Naive thymus-derived CD8-positive, alpha-beta T cell (primary cell): ENCODE data around the gene HMGN1. TPM values are rescaled to one million over a fixed set of nuclear protein-coding genes. Genes with fewer than 3 reads are reported as not detected.

Source experiments
- ATAC-seq, 2 donors: fragments of 150-1000 bp; cut with Tn5 transposase in 1 of 2; sonication (Bioruptor Pico), chemical (Tn5 transposase) in 1 of 2; 1 replicate in 1 of 2; 2 replicates in 1 of 2; pipeline ENCODE4 v1.10.0; 2021; ENCODE audit warnings: mild to moderate bottlenecking in 2 of 2, moderate library complexity in 2 of 2
- POLR2A ChIA-PET: fragments of 350-600 bp; sonication (Branson Sonifier 250); formaldehyde crosslinking; loops from one replicate; lab custom pipeline; 2021; ENCODE audit warnings: antibody characterized with exemption; lab: Charles Lee
- DNase-seq, 10 donors: peaks; one replicate each; pipeline versions ENCODE4 v3.0.0 to v3.0.0-alpha.2; 2020 to 2022
- H3K27ac Mint-ChIP-seq, 10 donors: one replicate each; pipeline ENCODE4 v1.8.0; 2020 to 2022; ENCODE audit warnings: mild to moderate bottlenecking in 10 of 10, mixed read lengths in 10 of 10, moderate library complexity in 4 of 10, inconsistent platforms in 1 of 10
- H3K27me3 Mint-ChIP-seq, 5 donors: one replicate each; pipeline ENCODE4 v1.8.0; 2021 to 2022; ENCODE audit warnings: mixed read lengths in 5 of 5
- H3K36me3 Mint-ChIP-seq, 3 donors: one replicate each; pipeline ENCODE4 v1.8.0; 2020 to 2022; ENCODE audit warnings: mixed read lengths in 3 of 3, mild to moderate bottlenecking in 2 of 3, inconsistent platforms in 1 of 3
- H3K4me1 Mint-ChIP-seq, 4 donors: one replicate each; pipeline ENCODE4 v1.8.0; 2021 to 2022; ENCODE audit warnings: mixed read lengths in 4 of 4
- H3K4me3 Mint-ChIP-seq, 10 donors: one replicate each; pipeline ENCODE4 v1.8.0; 2020 to 2022; ENCODE audit warnings: mild to moderate bottlenecking in 10 of 10, mixed read lengths in 10 of 10, moderate library complexity in 6 of 10, inconsistent platforms in 1 of 10
- H3K9me3 Mint-ChIP-seq, 9 donors: one replicate each; pipeline ENCODE4 v1.8.0; 2020 to 2022; ENCODE audit warnings: mixed read lengths in 9 of 9, mild to moderate bottlenecking in 3 of 9, inconsistent platforms in 1 of 9, moderate library complexity in 1 of 9
- polyA plus RNA-seq, 3 donors: library from polyadenylated mRNA; unstranded; fragments of 300-500 nt; fragmentation: Illumina TruSeq; gene quantifications; one replicate each; pipeline ENCODE4 v1.2.3, GENCODE V29; 2021
- total RNA-seq, 8 experiments: library from RNA in 2 of 8; stranded (reverse) in 2 of 8; gene quantifications; one replicate each; pipeline ENCODE4 v1.2.3 and lab custom pipeline; 2021 to 2026

HMGN1 gene, protein sequence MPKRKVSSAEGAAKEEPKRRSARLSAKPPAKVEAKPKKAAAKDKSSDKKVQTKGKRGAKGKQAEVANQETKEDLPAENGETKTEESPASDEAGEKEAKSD
- total RNA-seq: 100 to 1,000 TPM; 252 to 263 TPM
- 100 to 1,000 TPM; 248 to 285 (median 249) TPM for polyA plus RNA-seq
- 233 to 303 (median 278) reads per million in 6 experiments for total RNA-seq (lab: John Stamatoyannopoulos, UW)

- H3K27ac Mint-ChIP-seq: peak within 1 kb of the TSS; percentile 96 to 100 (median 99)
- H3K4me1 Mint-ChIP-seq: peaks cover 25 to 47% (median 39%) of the 10 kb centered on the region in 4 donors
- peak; percentile 81 to 95 (median 90) for DNase-seq
- POLR2A ChIA-PET: interaction anchor here (0.6 to 7.0 kb wide), 15 partner anchors 11 to 581 kb away, joined by 3 to 178 read pairs (median 4); partner anchors contain the start of genes BRWD1 and PSMG1
- H3K36me3 Mint-ChIP-seq: peaks cover 2 to 37% (median 5%) of the 10 kb centered on the region in 3 donors
- H3K4me3 Mint-ChIP-seq: peak within 1 kb of the TSS; percentile 91 to 100 (median 96)
- peaks cover 0 to 4% (median 0%) of the 10 kb centered on the region in 9 donors for H3K9me3 Mint-ChIP-seq
- peak; percentile 0 to 56 for ATAC-seq
- peaks cover 0 to 3% (median 0%) of the 10 kb centered on the region in 5 donors for H3K27me3 Mint-ChIP-seq
Observed at GRCh38 chr21:39348355-39349210, at the start of gene HMGN1. TSS of gene HMGN1 (minus strand) at chr21:39349088. CDS start at chr21:39348917, 171 bp downstream.

DNA sequence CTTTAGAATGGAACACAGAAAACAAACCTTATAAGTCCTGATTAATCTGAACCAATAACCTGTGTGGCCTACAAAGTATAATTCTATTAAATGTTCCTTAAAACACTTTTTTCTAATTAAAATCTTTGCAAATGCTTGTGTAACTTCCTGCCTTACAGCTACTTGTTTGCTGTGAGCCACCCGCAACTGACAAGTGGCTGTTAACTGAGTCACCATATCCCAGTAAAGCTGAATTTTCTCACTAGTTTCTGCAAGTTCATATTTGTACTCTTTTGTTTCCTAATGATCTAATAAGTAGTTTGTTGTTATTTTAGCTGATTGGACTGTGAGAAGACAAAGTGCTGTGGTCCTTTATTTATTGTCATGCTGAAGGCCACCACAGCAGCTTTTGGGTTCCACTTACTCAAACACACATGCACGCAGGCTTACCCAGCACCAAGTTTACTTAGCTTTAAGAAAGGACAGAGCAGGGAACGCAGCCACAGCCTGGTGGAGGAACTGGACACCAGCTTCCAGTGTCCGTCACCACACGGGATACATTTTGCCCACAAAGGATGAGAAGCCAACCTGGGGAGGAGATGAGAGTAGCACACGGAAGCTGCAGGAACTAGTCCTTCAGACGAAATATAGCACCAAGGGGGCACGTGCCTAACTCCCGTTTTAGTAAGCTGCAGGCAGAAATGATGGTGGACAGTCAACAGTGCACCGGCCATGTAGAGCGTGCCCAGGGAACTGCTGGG, 48.9 kb upstream of the HMGN1 start:
- no peak for ATAC-seq
- DNase-seq: no peak
- H3K9me3 Mint-ChIP-seq: no peaks in the 10 kb centered on the region
- H3K36me3 Mint-ChIP-seq: peaks cover 0 to 44% (median 6%) of the 10 kb centered on the region in 3 donors
- H3K27ac Mint-ChIP-seq: peak overlapping the region in 2 of 10 donors; percentile 6 to 34
- H3K4me1 Mint-ChIP-seq: peaks cover 0 to 3% (median 0%) of the 10 kb centered on the region in 4 donors
- no peak overlapping the region for H3K4me3 Mint-ChIP-seq
- no peaks in the 10 kb centered on the region for H3K27me3 Mint-ChIP-seq
- POLR2A ChIA-PET: interaction anchor here (0.7 kb wide), 1 partner anchor 48 kb away, joined by 3 read pairs; the partner anchor contains the start of gene HMGN1

DNA sequence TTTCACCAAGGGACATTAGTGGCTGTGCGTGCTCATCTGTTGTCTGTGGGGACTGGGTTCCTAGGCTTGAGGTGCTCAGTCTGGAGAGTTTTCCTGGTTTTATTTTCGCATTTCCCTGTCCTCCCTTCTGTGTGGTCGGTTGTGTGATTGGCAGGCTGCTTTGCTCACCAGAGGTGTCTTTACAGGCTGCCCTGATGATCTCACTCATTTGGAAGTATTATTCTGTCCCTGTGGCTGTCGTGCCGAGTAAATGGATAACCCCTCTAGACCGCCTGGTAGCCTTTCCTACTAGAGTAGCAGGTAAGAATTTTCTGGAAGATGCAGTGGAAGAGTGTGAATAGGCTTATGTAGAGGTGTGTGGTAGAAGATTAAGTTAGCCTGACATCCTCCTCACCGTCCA, 44.1 kb upstream of the HMGN1 start:
- H3K9me3 Mint-ChIP-seq: no peaks in the 10 kb centered on the region
- H3K4me3 Mint-ChIP-seq: no peak overlapping the region
- peaks cover 11 to 19% (median 15%) of the 10 kb centered on the region in 4 donors for H3K4me1 Mint-ChIP-seq
- no peak for ATAC-seq
- POLR2A ChIA-PET: interaction anchor here (2.7 kb wide), 1 partner anchor 79 kb away, joined by 11 read pairs; the partner anchor contains the start of gene BRWD1
- peaks cover 0 to 62% (median 7%) of the 10 kb centered on the region in 3 donors for H3K36me3 Mint-ChIP-seq
- H3K27ac Mint-ChIP-seq: peak overlapping the region in 1 of 10 donors; percentile 17
- no peak for DNase-seq
- H3K27me3 Mint-ChIP-seq: no peaks in the 10 kb centered on the region

DNA sequence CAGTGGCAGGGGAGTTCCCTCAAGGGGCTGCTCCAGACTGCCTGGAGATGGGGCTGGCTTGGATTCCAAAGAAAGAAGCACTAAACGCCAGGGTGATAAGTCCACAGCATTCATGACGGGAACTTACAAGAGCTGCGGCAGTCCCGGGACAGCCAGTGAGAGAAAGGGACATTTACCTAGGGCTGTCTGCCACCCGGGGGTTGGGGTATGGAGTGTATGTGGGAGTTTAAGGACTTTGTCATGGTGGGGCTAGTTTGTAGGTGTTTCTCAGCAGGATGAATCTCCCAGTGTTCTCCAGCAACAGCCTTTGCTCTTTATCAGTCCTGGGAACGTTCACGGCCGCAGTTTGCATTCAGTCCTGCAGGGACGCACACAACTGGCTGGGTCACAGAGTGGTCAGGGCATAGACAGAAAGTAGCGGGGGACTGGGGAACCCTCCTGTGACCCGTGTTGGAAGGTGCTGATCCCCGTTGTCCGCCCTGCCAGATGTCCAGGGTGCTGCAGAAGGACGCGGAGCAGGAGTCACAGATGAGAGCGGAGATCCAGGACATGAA, 41.4 kb upstream of the HMGN1 start:
- Mint-ChIP-seq H3K27me3 (no peaks in the 10 kb centered on the region), H3K4me3 (peak overlapping the region in 1 of 10 donors; percentile 24), H3K9me3 (no peaks in the 10 kb centered on the region), H3K27ac (no peak overlapping the region), H3K4me1 (peaks cover 14 to 32% (median 25%) of the 10 kb centered on the region in 4 donors), H3K36me3 (peaks cover 0 to 43% (median 7%) of the 10 kb centered on the region in 3 donors)
- POLR2A ChIA-PET: interaction anchor here (1.5 kb wide), 1 partner anchor 42 kb away, joined by 5 read pairs; the partner anchor contains the start of gene HMGN1
- ATAC-seq (no peak), DNase-seq (no peak)

DNA sequence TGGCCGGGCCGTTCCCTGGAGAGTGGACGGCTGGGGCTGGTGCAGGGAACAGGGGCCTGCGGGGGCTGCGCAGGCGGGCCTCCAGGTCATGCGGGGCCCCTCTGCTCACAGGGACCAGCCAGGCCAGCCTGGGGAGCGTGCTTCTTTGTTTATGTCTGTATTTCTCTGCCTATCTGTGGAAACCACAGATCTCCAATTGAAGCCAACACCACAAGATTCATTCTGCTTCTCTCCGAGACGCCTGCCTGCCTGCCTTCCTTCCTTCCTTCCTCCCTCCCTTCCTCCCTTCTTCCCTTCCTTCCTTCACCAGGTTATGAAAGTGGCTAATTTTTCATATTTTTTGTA, 39.9 kb upstream of the HMGN1 start:
- Mint-ChIP-seq H3K4me1 (peaks cover 15 to 40% (median 33%) of the 10 kb centered on the region in 4 donors), H3K9me3 (no peaks in the 10 kb centered on the region), H3K36me3 (peaks cover 0 to 32% (median 7%) of the 10 kb centered on the region in 3 donors), H3K27me3 (no peaks in the 10 kb centered on the region), H3K27ac (peak overlapping the region in 6 of 10 donors; percentile 64 to 96 (median 80)), H3K4me3 (peak overlapping the region; percentile 81 to 93 (median 88))
- POLR2A ChIA-PET: no interaction called here
- DNase-seq (no peak), ATAC-seq (no peak)

GRCh38 chr21:39388038-39388810, 39.3 kb upstream of the HMGN1 start:
- peaks cover 15 to 40% (median 33%) of the 10 kb centered on the region in 4 donors for H3K4me1 Mint-ChIP-seq
- H3K36me3 Mint-ChIP-seq: peaks cover 0 to 28% (median 6%) of the 10 kb centered on the region in 3 donors
- POLR2A ChIA-PET: interaction anchor here (1.2 to 3.1 kb wide), 3 partner anchors 40 to 205 kb away, joined by 7 to 30 read pairs (median 30); partner anchors contain the start of genes BRWD1, HMGN1 and PSMG1
- H3K27ac Mint-ChIP-seq: peak overlapping the region; percentile 63 to 96 (median 90)
- DNase-seq (peak; percentile 72 to 94 (median 85)), ATAC-seq (peak; percentile 79 to 81)
- no peaks in the 10 kb centered on the region for H3K9me3 Mint-ChIP-seq
- no peaks in the 10 kb centered on the region for H3K27me3 Mint-ChIP-seq
- peak overlapping the region; percentile 81 to 93 (median 88) for H3K4me3 Mint-ChIP-seq

DNA sequence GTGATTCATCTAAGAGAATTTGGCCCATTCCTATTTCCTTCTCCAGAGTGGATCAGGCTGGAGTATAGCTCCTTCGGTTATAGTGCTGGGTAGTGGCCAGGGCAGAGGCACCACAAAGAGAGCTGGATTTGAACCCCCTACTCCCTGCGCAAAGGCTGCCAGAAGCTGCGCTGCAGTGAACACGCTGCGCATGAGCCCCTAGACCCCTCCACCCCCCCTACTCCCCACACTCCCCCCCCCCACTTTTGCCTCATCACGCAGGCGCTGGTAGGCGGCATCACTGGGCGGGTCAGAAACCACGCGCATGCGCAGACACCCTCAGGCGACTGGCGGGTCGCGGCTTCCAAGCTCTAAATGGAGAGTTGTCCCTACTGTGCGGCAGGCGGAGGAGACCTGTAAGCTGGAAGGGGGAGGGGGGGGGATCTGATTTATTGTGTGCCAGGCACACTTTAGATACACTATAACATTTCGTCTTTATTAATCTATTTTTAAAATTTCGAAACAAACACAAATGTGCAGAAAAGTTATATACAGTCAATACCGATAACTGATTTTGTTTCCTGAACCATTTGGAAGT, 38.7 kb upstream of the HMGN1 start:
- peak; percentile 85 to 95 (median 90) for DNase-seq
- no peaks in the 10 kb centered on the region for H3K9me3 Mint-ChIP-seq
- peak; percentile 51 to 58 for ATAC-seq
- H3K4me1 Mint-ChIP-seq: peaks cover 15 to 41% (median 34%) of the 10 kb centered on the region in 4 donors
- POLR2A ChIA-PET: interaction anchor here (0.6 to 3.1 kb wide), 5 partner anchors 39 to 204 kb away, joined by 3 to 30 read pairs (median 7); partner anchors contain the start of genes BRWD1, HMGN1 and PSMG1
- peak overlapping the region; percentile 63 to 96 (median 90) for H3K27ac Mint-ChIP-seq
- peaks cover 0 to 21% (median 0%) of the 10 kb centered on the region in 3 donors for H3K36me3 Mint-ChIP-seq
- H3K27me3 Mint-ChIP-seq: no peaks in the 10 kb centered on the region
- peak overlapping the region; percentile 81 to 93 (median 88) for H3K4me3 Mint-ChIP-seq

DNA sequence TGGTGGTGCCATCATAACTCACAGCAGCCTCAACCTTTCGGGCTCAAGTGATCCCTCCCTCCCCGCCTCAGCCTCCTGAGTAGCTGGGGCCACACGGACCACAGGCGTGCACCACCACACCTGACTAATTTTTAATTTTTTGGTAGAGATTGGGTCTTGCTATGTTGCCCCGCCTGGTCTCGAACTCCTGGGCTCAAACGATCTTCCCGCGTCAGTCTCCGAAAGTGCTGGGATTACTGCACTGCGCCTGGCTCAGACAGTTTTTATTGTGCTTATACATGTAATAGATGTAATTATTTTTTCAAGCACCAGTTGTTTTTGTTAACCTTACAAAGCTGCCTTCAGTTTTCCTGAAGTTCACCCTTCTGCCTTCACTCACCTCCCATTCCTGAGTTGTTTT, 38.0 kb upstream of the HMGN1 start:
- Mint-ChIP-seq H3K4me3 (peak overlapping the region; percentile 81 to 93 (median 88)), H3K4me1 (peaks cover 19 to 45% (median 40%) of the 10 kb centered on the region in 4 donors), H3K9me3 (no peaks in the 10 kb centered on the region), H3K36me3 (peaks cover 0 to 17% (median 0%) of the 10 kb centered on the region in 3 donors), H3K27ac (peak overlapping the region in 9 of 10 donors; percentile 72 to 96 (median 91)), H3K27me3 (no peaks in the 10 kb centered on the region)
- peak in 1 of 10 donors; percentile 4 for DNase-seq
- ATAC-seq: no peak
- POLR2A ChIA-PET: interaction anchor here (1.2 to 3.1 kb wide), 5 partner anchors 39 to 203 kb away, joined by 3 to 30 read pairs (median 7); partner anchors contain the start of genes BRWD1, HMGN1 and PSMG1

DNA sequence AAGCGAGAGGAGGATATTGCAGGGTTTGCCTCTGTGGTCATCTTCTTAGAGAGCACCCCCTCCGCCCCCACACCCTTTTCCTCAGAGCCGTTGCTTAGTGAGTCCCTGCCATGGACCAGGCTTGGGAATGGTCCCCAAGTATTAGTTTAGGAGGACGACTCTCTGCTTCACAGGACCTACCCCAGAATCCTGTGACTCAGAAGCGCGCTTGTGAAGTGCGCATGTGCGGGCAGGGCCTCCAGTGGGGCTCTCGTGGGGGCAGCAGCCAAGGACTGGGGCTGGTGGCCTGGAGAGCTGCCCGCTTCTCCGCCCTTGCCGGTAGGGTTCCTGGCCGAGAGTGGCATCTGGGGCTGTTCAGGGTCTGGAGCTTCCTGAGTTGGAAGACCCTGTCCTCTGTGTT, 37.3 kb upstream of the HMGN1 start:
- H3K4me1 Mint-ChIP-seq: peaks cover 19 to 51% (median 46%) of the 10 kb centered on the region in 4 donors
- H3K36me3 Mint-ChIP-seq: peaks cover 0 to 10% (median 0%) of the 10 kb centered on the region in 3 donors
- H3K9me3 Mint-ChIP-seq: no peaks in the 10 kb centered on the region
- POLR2A ChIA-PET: interaction anchor here (1.3 to 3.1 kb wide), 5 partner anchors 12 to 74 kb away, joined by 3 to 30 read pairs (median 4); partner anchors contain the start of genes BRWD1 and HMGN1
- peak overlapping the region in 8 of 10 donors; percentile 54 to 91 (median 84) for H3K27ac Mint-ChIP-seq
- DNase-seq (peak in 4 of 10 donors; percentile 16 to 19 (median 18)), ATAC-seq (no peak)
- H3K27me3 Mint-ChIP-seq: no peaks in the 10 kb centered on the region
- peak overlapping the region; percentile 30 to 89 (median 72) for H3K4me3 Mint-ChIP-seq
